CD4-positive, alpha-beta T cell treated with Interleukin-4 for 1 hour (primary cell): ENCODE results near the gene SAXO2.
A peak's percentile ranks its signal among the peaks of the same experiment; 100 is the strongest.
"Not testable (repeated sequence)": the region's sequence is repeated elsewhere in the genome, so short reads cannot be mapped to it uniquely, and the experiment has no call there.

Experiments used
- DNase-seq, 2 donors: peaks; one replicate each; pipeline ENCODE4 v3.0.0-alpha.2; 2020 to 2022

SAXO2 gene

GRCh38 chr15:82286475-82286874, 23.9 kb downstream of the SAXO2 start:
- peak in 1 of 2 donors; percentile 14 for DNase-seq

GRCh38 chr15:82288202-82288601, 25.6 kb downstream of the SAXO2 start:
- DNase-seq: not testable (repeated sequence)

- DNase-seq: no peak
Measured at GRCh38 chr15:82292271-82292670, 29.7 kb downstream of the SAXO2 start.

GRCh38 chr15:82294061-82294690, 31.6 kb downstream of the SAXO2 start:
- no peak for DNase-seq

- DNase-seq: peak in 1 of 2 donors; percentile 8
Measured at GRCh38 chr15:82297546-82297945, 34.9 kb downstream of the SAXO2 start.

- no peak for DNase-seq
Measured at GRCh38 chr15:82298032-82298431, 35.4 kb downstream of the SAXO2 start.

GRCh38 chr15:82298520-82298919, 35.9 kb downstream of the SAXO2 start:
- peak; percentile 46 to 61 for DNase-seq

GRCh38 chr15:82299511-82299914, 36.9 kb downstream of the SAXO2 start:
- not testable (repeated sequence) for DNase-seq

- DNase-seq: not testable (repeated sequence)
Measured at GRCh38 chr15:82300326-82300725, 37.7 kb downstream of the SAXO2 start.

GRCh38 chr15:82300883-82301282, 38.3 kb downstream of the SAXO2 start:
- DNase-seq: peak in 1 of 2 donors; percentile 8

- DNase-seq: no peak
Measured at GRCh38 chr15:82301296-82302016, 38.8 kb downstream of the SAXO2 start.

GRCh38 chr15:82303956-82304777, 41.5 kb downstream of the SAXO2 start:
- peak in 1 of 2 donors; percentile 6 for DNase-seq

- peak in 1 of 2 donors; percentile 7 for DNase-seq
Measured at GRCh38 chr15:82304778-82305090, 42.1 kb downstream of the SAXO2 start.

- peak in 1 of 2 donors; percentile 9 for DNase-seq
Measured at GRCh38 chr15:82305621-82306048, 43.0 kb downstream of the SAXO2 start.

- peak in 1 of 2 donors; percentile 9 for DNase-seq
Measured at GRCh38 chr15:82306791-82307713, 44.4 kb downstream of the SAXO2 start.

- DNase-seq: no peak
Measured at GRCh38 chr15:82307714-82308081, 45.1 kb downstream of the SAXO2 start.

GRCh38 chr15:82309802-82310201, 47.2 kb downstream of the SAXO2 start:
- no peak for DNase-seq

- not testable (repeated sequence) for DNase-seq
Measured at GRCh38 chr15:82311321-82311720, 48.7 kb downstream of the SAXO2 start.

- peak in 1 of 2 donors; percentile 4 for DNase-seq
Measured at GRCh38 chr15:82312586-82313349, 50.1 kb downstream of the SAXO2 start.

- no peak for DNase-seq
Measured at GRCh38 chr15:82313446-82313845, 50.8 kb downstream of the SAXO2 start.

GRCh38 chr15:82313951-82314768, 51.5 kb downstream of the SAXO2 start:
- DNase-seq: not testable (repeated sequence)
